Breast epithelium (tissue), 4 donors: Measurements from ENCODE around the gene SLC25A20. TPM values are rescaled to one million over a fixed set of nuclear protein-coding genes. Genes with fewer than 3 reads are reported as not detected.

Source experiments
- DNase-seq, 2 donors: peaks; one replicate each; pipeline ENCODE4 v3.0.0-alpha.2; 2019; ENCODE audit warnings: low spot score in 2 of 2
- H3K27ac ChIP-seq, 2 donors: fragments of 200-600 bp; sonication (generic) in 1 of 2; one replicate each; pipeline ENCODE4 v1.5.1; 2016 to 2019; ENCODE audit warnings: mild to moderate bottlenecking in 1 of 2
- H3K27me3 ChIP-seq, 2 donors: fragments of 200-600 bp; sonication (generic) in 1 of 2; one replicate each; pipeline versions ENCODE4 v1.5.1 to v1.6.0; 2017 to 2019; ENCODE audit warnings: control low read depth in 1 of 2, mild to moderate bottlenecking in 1 of 2
- H3K36me3 ChIP-seq: fragments of 200-600 bp; one replicate; pipeline ENCODE4 v1.5.1; 2019
- H3K4me1 ChIP-seq, 2 donors: fragments of 200-600 bp; sonication (generic); one replicate each; pipeline ENCODE4 v1.5.1; 2016 to 2019; ENCODE audit warnings: control low read depth in 1 of 2
- H3K4me3 ChIP-seq, 3 donors: fragments of 200-600 bp; sonication (generic); 1 replicate in 2 of 3; 2 replicates in 1 of 3; pipeline ENCODE4 v1.5.1; 2016 to 2019; ENCODE audit warnings: mild to moderate bottlenecking in 3 of 3, moderate library complexity in 2 of 3
- H3K9me3 ChIP-seq, 2 donors: fragments of 200-600 bp; sonication (generic) in 1 of 2; one replicate each; pipeline ENCODE4 v1.5.1; 2016 to 2019; ENCODE audit warnings: control low read depth in 1 of 2
- POLR2A ChIP-seq: fragments of 450-650 bp; IDR thresholded peaks from one replicate; pipeline ENCODE4 v1.6.1; 2016; ENCODE audit warnings: antibody characterized with exemption, mild to moderate bottlenecking, moderate library complexity
- POLR2AphosphoS5 ChIP-seq, 3 donors: sonication (generic); formaldehyde crosslinking; IDR thresholded peaks; one replicate each; pipeline ENCODE4 v1.6.1; 2017; ENCODE audit warnings: antibody characterized with exemption in 3 of 3
- intact Hi-C: fragments of 100-400 bp; cut with DNase I; formaldehyde crosslinking; loops from one replicate; pipeline ENCODE4 v1.15.1; 2023; ENCODE audit warnings: low total_unique reads
- total RNA-seq, 3 donors: library from RNA; depleted of rRNA; stranded (reverse); fragments of >200 nt; gene quantifications; one replicate each; pipeline ENCODE4 v1.1.0, GENCODE V29; 2016
- TF ChIP-seq, protein P1 (sequence below), 3 donors: fragments of 450-650 bp; IDR thresholded peaks; one replicate each; pipeline ENCODE4 v1.5.1; 2016 to 2017; ENCODE audit warnings: antibody characterized with exemption in 3 of 3, mild to moderate bottlenecking in 3 of 3, moderate library complexity in 3 of 3

The SLC25A20 gene
- total RNA-seq, 3 donors from 2014 or later = 24.7 to 37.3 (median 30.2) TPM

GRCh38 chr3:48881006-48881405 is 17.7 kb downstream of the SLC25A20 start:
- Histone ChIP-seq H3K4me1 (no peaks in the 10 kb centered on the region), H3K4me3 (no peak overlapping the region), H3K27ac (no peak overlapping the region), H3K36me3 (no peaks in the 10 kb centered on the region), H3K27me3 (no peaks in the 10 kb centered on the region), H3K9me3 (no peaks in the 10 kb centered on the region)
- intact Hi-C loops = no loop called here
- DNase-seq = no peak
- TF ChIP-seq, protein P1, sequence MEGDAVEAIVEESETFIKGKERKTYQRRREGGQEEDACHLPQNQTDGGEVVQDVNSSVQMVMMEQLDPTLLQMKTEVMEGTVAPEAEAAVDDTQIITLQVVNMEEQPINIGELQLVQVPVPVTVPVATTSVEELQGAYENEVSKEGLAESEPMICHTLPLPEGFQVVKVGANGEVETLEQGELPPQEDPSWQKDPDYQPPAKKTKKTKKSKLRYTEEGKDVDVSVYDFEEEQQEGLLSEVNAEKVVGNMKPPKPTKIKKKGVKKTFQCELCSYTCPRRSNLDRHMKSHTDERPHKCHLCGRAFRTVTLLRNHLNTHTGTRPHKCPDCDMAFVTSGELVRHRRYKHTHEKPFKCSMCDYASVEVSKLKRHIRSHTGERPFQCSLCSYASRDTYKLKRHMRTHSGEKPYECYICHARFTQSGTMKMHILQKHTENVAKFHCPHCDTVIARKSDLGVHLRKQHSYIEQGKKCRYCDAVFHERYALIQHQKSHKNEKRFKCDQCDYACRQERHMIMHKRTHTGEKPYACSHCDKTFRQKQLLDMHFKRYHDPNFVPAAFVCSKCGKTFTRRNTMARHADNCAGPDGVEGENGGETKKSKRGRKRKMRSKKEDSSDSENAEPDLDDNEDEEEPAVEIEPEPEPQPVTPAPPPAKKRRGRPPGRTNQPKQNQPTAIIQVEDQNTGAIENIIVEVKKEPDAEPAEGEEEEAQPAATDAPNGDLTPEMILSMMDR (IDR thresholded peaks at IDR 0.05) = no peak
- TF ChIP-seq POLR2A (no peak), POLR2AphosphoS5 (IDR thresholded peaks at IDR 0.05) (no peak)

- no peak for DNase-seq
- no peak overlapping the region for H3K27ac ChIP-seq
- intact Hi-C loops = no loop called here
- H3K36me3 ChIP-seq = no peaks in the 10 kb centered on the region
- TF ChIP-seq, protein P1 (IDR thresholded peaks at IDR 0.05) = no peak
- no peak for TF ChIP-seq POLR2AphosphoS5 (IDR thresholded peaks at IDR 0.05)
- TF ChIP-seq POLR2A = no peak
- no peaks in the 10 kb centered on the region for H3K4me1 ChIP-seq
- H3K9me3 ChIP-seq = no peaks in the 10 kb centered on the region
- H3K27me3 ChIP-seq = no peaks in the 10 kb centered on the region
- no peak overlapping the region for H3K4me3 ChIP-seq
These were observed 18.7 kb downstream of the SLC25A20 start for GRCh38 chr3:48879994-48880377.

DNA sequence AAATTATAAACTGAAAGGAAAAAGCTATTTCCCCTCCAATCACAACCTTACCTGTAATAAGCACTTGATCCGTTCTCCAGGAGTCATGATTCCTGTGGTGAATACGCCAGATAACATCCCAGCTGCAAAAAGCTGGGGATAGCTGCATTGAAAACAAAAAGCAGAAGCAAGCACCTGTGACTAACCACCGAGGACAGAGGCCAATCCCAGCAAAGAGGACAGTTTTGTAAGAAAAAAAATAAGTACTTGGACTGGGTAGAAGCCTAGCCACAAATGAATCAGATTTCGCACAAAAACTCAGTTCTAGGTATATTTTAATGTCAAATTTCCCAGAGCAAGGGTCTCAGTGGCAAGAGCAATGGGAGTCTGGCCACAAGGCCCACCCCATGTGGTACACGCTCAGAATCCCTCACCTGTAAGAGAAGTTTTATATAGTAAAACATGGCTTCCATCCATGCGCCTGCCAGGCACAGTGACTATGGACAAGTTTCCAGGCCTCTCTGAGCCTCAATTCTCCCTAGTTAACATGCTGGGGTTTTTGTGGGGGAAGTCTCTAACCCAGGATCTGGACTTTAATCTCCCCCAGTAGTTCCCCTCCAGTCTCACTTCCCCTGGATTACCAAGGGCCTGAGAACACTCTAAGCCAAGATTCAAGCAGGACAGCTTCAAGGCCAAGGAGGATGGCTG is 19.2 kb downstream of the SLC25A20 start:
- TF ChIP-seq POLR2AphosphoS5 (IDR thresholded peaks at IDR 0.05) (no peak), POLR2A (no peak)
- TF ChIP-seq, protein P1 (IDR thresholded peaks at IDR 0.05) = no peak
- Histone ChIP-seq H3K36me3 (no peaks in the 10 kb centered on the region), H3K27me3 (no peaks in the 10 kb centered on the region), H3K9me3 (no peaks in the 10 kb centered on the region), H3K4me3 (no peak overlapping the region), H3K4me1 (no peaks in the 10 kb centered on the region), H3K27ac (no peak overlapping the region)
- DNase-seq = no peak
- intact Hi-C loops = no loop called here

DNA sequence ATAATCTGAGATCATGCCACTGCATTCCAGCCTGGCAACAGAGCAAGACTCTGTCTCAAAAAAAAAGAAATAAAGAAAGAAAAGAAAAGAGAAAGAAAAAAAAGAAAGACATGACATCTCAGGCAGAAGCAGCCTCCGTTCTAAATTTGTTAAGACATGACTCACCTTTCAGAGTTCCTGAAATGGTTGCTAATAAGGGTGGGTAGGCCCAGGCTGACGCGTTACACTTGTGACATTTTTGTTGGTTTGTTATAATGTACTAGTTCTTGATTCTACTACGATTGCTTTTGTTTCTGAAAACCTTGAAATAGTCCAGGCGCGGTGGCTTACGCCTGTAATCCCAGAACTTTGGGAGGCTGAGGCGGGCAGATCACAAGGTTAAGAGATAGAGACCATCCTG is 21.0 kb downstream of the SLC25A20 start:
- Histone ChIP-seq H3K9me3 (no peaks in the 10 kb centered on the region), H3K27ac (no peak overlapping the region), H3K27me3 (no peaks in the 10 kb centered on the region), H3K4me3 (no peak overlapping the region), H3K36me3 (no peaks in the 10 kb centered on the region), H3K4me1 (no peaks in the 10 kb centered on the region)
- no peak for DNase-seq
- intact Hi-C loops = no loop called here
- TF ChIP-seq POLR2A (no peak), POLR2AphosphoS5 (IDR thresholded peaks at IDR 0.05) (no peak)
- TF ChIP-seq, protein P1 (IDR thresholded peaks at IDR 0.05) = no peak

DNA sequence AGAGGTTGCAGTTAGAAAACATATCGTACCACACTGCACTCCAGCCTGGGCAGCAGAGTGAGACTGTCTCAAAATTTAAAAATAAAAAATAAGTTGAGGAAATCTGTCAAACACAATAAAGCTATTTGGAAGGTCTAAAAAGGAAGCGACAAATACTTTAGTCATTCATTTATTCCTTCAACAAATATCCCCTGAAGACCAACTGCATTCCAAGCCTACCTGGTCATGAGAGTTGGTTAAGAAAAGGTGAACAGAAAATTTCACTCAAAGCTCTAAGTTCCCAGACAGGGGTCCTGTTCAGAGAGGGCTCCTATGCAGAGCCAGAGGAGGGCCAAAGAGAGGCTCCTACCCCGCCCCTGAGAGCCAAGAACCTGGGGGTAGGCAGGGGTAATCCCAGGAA is 35.6 kb downstream of the SLC25A20 start:
- Histone ChIP-seq H3K9me3 (no peaks in the 10 kb centered on the region), H3K27me3 (no peaks in the 10 kb centered on the region), H3K4me3 (no peak overlapping the region), H3K4me1 (no peaks in the 10 kb centered on the region), H3K27ac (no peak overlapping the region), H3K36me3 (no peaks in the 10 kb centered on the region)
- no peak for DNase-seq
- TF ChIP-seq, protein P1 (IDR thresholded peaks at IDR 0.05) = no peak
- TF ChIP-seq POLR2AphosphoS5 (IDR thresholded peaks at IDR 0.05) (no peak), POLR2A (no peak)
- intact Hi-C loops = no loop called here
